ENCODE data around the gene TCEA3. TPM values are rescaled to one million over a fixed set of nuclear protein-coding genes. Genes with fewer than 3 reads are reported as not detected.

The TCEA3 gene
- total RNA-seq, 6 experiments from 2014 or later: 6.0 to 8.4 (median 7.1) TPM

- Mint-ChIP-seq H3K4me3 (no peak overlapping the region), H3K36me3 (ENCODE audit: low read depth) (peaks cover 4% of the 10 kb centered on the region; the same call in 1 of the 2 replicates), H3K27me3 (ENCODE audit: insufficient read depth) (peaks cover 7% of the 10 kb centered on the region), H3K27ac (no peak overlapping the region), H3K4me1 (ENCODE audit: low read depth) (peaks cover 11% of the 10 kb centered on the region), H3K9me3 (no peaks in the 10 kb centered on the region)
- TF ChIP-seq CTCF (IDR thresholded peaks at IDR 0.05): no peak
- DNase-seq: no peak
Observed at GRCh38 chr1:23446661-23447310, 22.2 kb upstream of the TCEA3 start.

GRCh38 chr1:23444596-23445390 is 20.2 kb upstream of the TCEA3 start:
- Mint-ChIP-seq H3K27ac (no peak overlapping the region), H3K27me3 (ENCODE audit: insufficient read depth) (peaks cover 7% of the 10 kb centered on the region; the same call in 1 of the 2 replicates), H3K4me3 (no peak overlapping the region), H3K9me3 (no peaks in the 10 kb centered on the region), H3K4me1 (ENCODE audit: low read depth) (peaks cover 6% of the 10 kb centered on the region; the same call in 1 of the 2 replicates), H3K36me3 (ENCODE audit: low read depth) (peaks cover 4% of the 10 kb centered on the region; the same call in 1 of the 2 replicates)
- no peak for DNase-seq
- TF ChIP-seq CTCF (IDR thresholded peaks at IDR 0.05): no peak

GRCh38 chr1:23444104-23444533 is 19.6 kb upstream of the TCEA3 start:
- DNase-seq: no peak
- H3K27ac Mint-ChIP-seq: no peak overlapping the region
- H3K27me3 Mint-ChIP-seq (ENCODE audit: insufficient read depth): peaks cover 7% of the 10 kb centered on the region; the same call in 1 of the 2 replicates
- no peak overlapping the region for H3K4me3 Mint-ChIP-seq
- peaks cover 6% of the 10 kb centered on the region; the same call in 1 of the 2 replicates for H3K4me1 Mint-ChIP-seq (ENCODE audit: low read depth)
- no peak for TF ChIP-seq CTCF (IDR thresholded peaks at IDR 0.05)
- H3K36me3 Mint-ChIP-seq (ENCODE audit: low read depth): peaks cover 4% of the 10 kb centered on the region; the same call in 1 of the 2 replicates
- no peaks in the 10 kb centered on the region for H3K9me3 Mint-ChIP-seq

GRCh38 chr1:23442751-23443150 is 18.2 kb upstream of the TCEA3 start:
- peaks cover 4% of the 10 kb centered on the region; the same call in 1 of the 2 replicates for H3K36me3 Mint-ChIP-seq (ENCODE audit: low read depth)
- H3K4me1 Mint-ChIP-seq (ENCODE audit: low read depth): peaks cover 4% of the 10 kb centered on the region; the same call in 1 of the 2 replicates
- DNase-seq: no peak
- H3K4me3 Mint-ChIP-seq: no peak overlapping the region
- H3K9me3 Mint-ChIP-seq: no peaks in the 10 kb centered on the region
- TF ChIP-seq CTCF (IDR thresholded peaks at IDR 0.05): no peak
- H3K27me3 Mint-ChIP-seq (ENCODE audit: insufficient read depth): peaks cover 7% of the 10 kb centered on the region; the same call in 1 of the 2 replicates
- H3K27ac Mint-ChIP-seq: no peak overlapping the region

- Mint-ChIP-seq H3K4me3 (no peak overlapping the region), H3K27ac (no peak overlapping the region), H3K4me1 (ENCODE audit: low read depth) (no peaks in the 10 kb centered on the region), H3K9me3 (no peaks in the 10 kb centered on the region), H3K36me3 (ENCODE audit: low read depth) (peaks cover 4% of the 10 kb centered on the region; the same call in 1 of the 2 replicates), H3K27me3 (ENCODE audit: insufficient read depth) (peaks cover 7% of the 10 kb centered on the region; the same call in 1 of the 2 replicates)
- no peak for TF ChIP-seq CTCF (IDR thresholded peaks at IDR 0.05)
- no peak for DNase-seq
Observed at GRCh38 chr1:23441446-23442148, 17.0 kb upstream of the TCEA3 start.

Data from HFFc6 (cell line).